OCI-LY7 (cell line): ENCODE results near the gene PHAF1. TPM values are rescaled to one million over a fixed set of nuclear protein-coding genes. Genes with fewer than 3 reads are reported as not detected.

ENCODE experiments used
- BruUV-seq: library from RNA; stranded (reverse); fragments of 400-500 nt; replicated peaks from 2 replicates; lab custom pipeline; 2021; lab: Mats Ljungman, UMichigan
- CTCF ChIA-PET: fragments of 300-600 bp; sonication (Branson Sonifier 250); formaldehyde crosslinking; loops from one replicate; lab custom pipeline; 2022; ENCODE audit warnings: antibody characterized with exemption; ENCODE audit not compliant: unreplicated experiment; lab: Charles Lee
- POLR2A ChIA-PET: fragments of 300-600 bp; sonication (Branson Sonifier 250); formaldehyde crosslinking; loops from one replicate; lab custom pipeline; 2022; ENCODE audit warnings: antibody characterized with exemption; lab: Charles Lee
- DNase-seq: peaks from one replicate; pipeline ENCODE4 v3.0.0-alpha.2; 2015; ENCODE audit warnings: low spot score
- H2AFZ ChIP-seq: fragments of 200-600 bp; sonication (generic), shearing (Covaris generic); 2 replicates; pipeline ENCODE4 v1.6.1; 2014; ENCODE audit warnings: mild to moderate bottlenecking, antibody characterized with exemption, low read length, moderate library complexity
- H3K27ac ChIP-seq: fragments of 200-600 bp; sonication (generic); 2 replicates; pipeline ENCODE4 v1.5.1; 2014; ENCODE audit warnings: mixed run types, low read depth, mild to moderate bottlenecking, moderate library complexity, low read length, inconsistent platforms; ENCODE audit not compliant: poor library complexity, severe bottlenecking
- H3K36me3 ChIP-seq: fragments of 200-600 bp; sonication (generic); 2 replicates; pipeline ENCODE4 v1.6.1; 2014; ENCODE audit warnings: mild to moderate bottlenecking, antibody characterized with exemption, low read length, moderate library complexity, mixed read lengths; ENCODE audit not compliant: insufficient read depth
- H3K4me1 ChIP-seq: fragments of 200-600 bp; sonication (generic); 2 replicates; pipeline ENCODE4 v1.5.1; 2014; ENCODE audit warnings: mild to moderate bottlenecking, low read length; ENCODE audit not compliant: insufficient read depth, poor library complexity, severe bottlenecking
- H3K4me2 ChIP-seq: fragments of 200-600 bp; sonication (generic); 2 replicates; pipeline ENCODE4 v1.6.1; 2014; ENCODE audit warnings: mild to moderate bottlenecking, low read length
- H3K4me3 ChIP-seq: fragments of 200-600 bp; sonication (generic); 2 replicates; pipeline ENCODE4 v1.5.1; 2014; ENCODE audit warnings: mild to moderate bottlenecking, low read depth, low read length; ENCODE audit not compliant: poor library complexity, severe bottlenecking
- H3K79me2 ChIP-seq: fragments of 200-600 bp; sonication (generic); 2 replicates; pipeline ENCODE4 v1.6.1; 2016; ENCODE audit warnings: low read depth, mild to moderate bottlenecking, low read length, moderate library complexity, mixed read lengths; ENCODE audit not compliant: insufficient read depth
- H3K9me2 ChIP-seq: fragments of 200-600 bp; sonication (generic); 2 replicates; pipeline ENCODE4 v1.6.1; 2016; ENCODE audit warnings: mild to moderate bottlenecking, low read length, mixed read lengths; ENCODE audit not compliant: insufficient read depth
- H3K9me3 ChIP-seq: fragments of 200-600 bp; sonication (generic); 2 replicates; pipeline ENCODE4 v1.6.1; 2014; ENCODE audit warnings: mild to moderate bottlenecking, mixed run types, low read length, mixed read lengths
- H4K20me1 ChIP-seq: fragments of 200-600 bp; sonication (generic); 2 replicates; pipeline ENCODE4 v1.6.1; 2014; ENCODE audit warnings: mild to moderate bottlenecking, antibody characterized with exemption, low read length, moderate library complexity, mixed read lengths; ENCODE audit not compliant: insufficient read depth
- EZH2phosphoT487 ChIP-seq: fragments of 200-600 bp; sonication (generic); IDR thresholded peaks from 2 replicates; pipeline ENCODE4 v1.6.1; 2018; ENCODE audit warnings: low read depth, borderline replicate concordance, mild to moderate bottlenecking, mixed run types, antibody characterized with exemption, low read length, moderate library complexity, mixed read lengths
- intact Hi-C: fragments of 100-400 bp; cut with micrococcal nuclease; formaldehyde crosslinking; loops from one replicate; pipeline ENCODE4 v1.10.0; 2022; ENCODE audit not compliant: unreplicated experiment
- total RNA-seq, 2 experiments: library from RNA; depleted of rRNA in 1 of 2; stranded (reverse); fragments of >200 nt in 1 of 2; shearing (Covaris generic) in 1 of 2; gene quantifications; 2 replicates each; pipeline ENCODE4 v1.2.3, GENCODE V29; 2014 to 2022
- TF ChIP-seq, protein P1 (sequence below): fragments of 200-600 bp; sonication (generic); conservative IDR thresholded peaks from 2 replicates; pipeline ENCODE4 v1.5.1; 2014; ENCODE audit warnings: mild to moderate bottlenecking, antibody characterized with exemption, low read length, moderate library complexity, mixed read lengths

The PHAF1 gene
- total RNA-seq, 2 experiments from 2014 or later: 13.9 to 16.8 TPM

GRCh38 chr16:67184453-67184994 lies 74.8 kb downstream of the PHAF1 start:
- no peaks in the 10 kb centered on the region for H3K9me2 ChIP-seq
- DNase-seq: no peak
- H3K4me1 ChIP-seq: peaks cover 14% of the 10 kb centered on the region
- no peaks in the 10 kb centered on the region for H4K20me1 ChIP-seq
- no TSS peak for BruUV-seq
- H3K79me2 ChIP-seq: no peaks in the 10 kb centered on the region
- H3K36me3 ChIP-seq: no peaks in the 10 kb centered on the region
- peak overlapping the region; percentile 79 for H3K4me3 ChIP-seq
- CTCF ChIA-PET: no interaction called here
- intact Hi-C loops: loop anchor here (10.0 kb wide), 1 partner anchor 170 kb away; no protein-coding TSS in a partner anchor
- POLR2A ChIA-PET: no interaction called here
- no peaks in the 10 kb centered on the region for H3K9me3 ChIP-seq
- TF ChIP-seq EZH2phosphoT487: no peak
- TF ChIP-seq, protein P1, sequence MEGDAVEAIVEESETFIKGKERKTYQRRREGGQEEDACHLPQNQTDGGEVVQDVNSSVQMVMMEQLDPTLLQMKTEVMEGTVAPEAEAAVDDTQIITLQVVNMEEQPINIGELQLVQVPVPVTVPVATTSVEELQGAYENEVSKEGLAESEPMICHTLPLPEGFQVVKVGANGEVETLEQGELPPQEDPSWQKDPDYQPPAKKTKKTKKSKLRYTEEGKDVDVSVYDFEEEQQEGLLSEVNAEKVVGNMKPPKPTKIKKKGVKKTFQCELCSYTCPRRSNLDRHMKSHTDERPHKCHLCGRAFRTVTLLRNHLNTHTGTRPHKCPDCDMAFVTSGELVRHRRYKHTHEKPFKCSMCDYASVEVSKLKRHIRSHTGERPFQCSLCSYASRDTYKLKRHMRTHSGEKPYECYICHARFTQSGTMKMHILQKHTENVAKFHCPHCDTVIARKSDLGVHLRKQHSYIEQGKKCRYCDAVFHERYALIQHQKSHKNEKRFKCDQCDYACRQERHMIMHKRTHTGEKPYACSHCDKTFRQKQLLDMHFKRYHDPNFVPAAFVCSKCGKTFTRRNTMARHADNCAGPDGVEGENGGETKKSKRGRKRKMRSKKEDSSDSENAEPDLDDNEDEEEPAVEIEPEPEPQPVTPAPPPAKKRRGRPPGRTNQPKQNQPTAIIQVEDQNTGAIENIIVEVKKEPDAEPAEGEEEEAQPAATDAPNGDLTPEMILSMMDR: no peak
- no peak overlapping the region for H3K27ac ChIP-seq
- peak overlapping the region; percentile 92 for H3K4me2 ChIP-seq
- peak overlapping the region; percentile 66 for H2AFZ ChIP-seq

GRCh38 chr16:67184995-67185650 lies 75.4 kb downstream of the PHAF1 start:
- H3K4me1 ChIP-seq: peaks cover 14% of the 10 kb centered on the region
- H4K20me1 ChIP-seq: no peaks in the 10 kb centered on the region
- no peaks in the 10 kb centered on the region for H3K36me3 ChIP-seq
- intact Hi-C loops: loop anchor here (1.0 to 10.0 kb wide), 2 partner anchors 170 to 208 kb away; no protein-coding TSS in a partner anchor
- TF ChIP-seq, protein P1: peak; percentile 85
- TF ChIP-seq EZH2phosphoT487: no peak
- ChIA-PET CTCF (no interaction called here), POLR2A (no interaction called here)
- no TSS peak for BruUV-seq
- peak; percentile 80 for DNase-seq
- H3K4me3 ChIP-seq: no peak overlapping the region
- no peak overlapping the region; the same call in 1 of the 2 replicates for H2AFZ ChIP-seq
- H3K9me3 ChIP-seq: no peaks in the 10 kb centered on the region
- H3K27ac ChIP-seq: no peak overlapping the region
- no peak overlapping the region for H3K4me2 ChIP-seq
- H3K79me2 ChIP-seq: no peaks in the 10 kb centered on the region
- no peaks in the 10 kb centered on the region for H3K9me2 ChIP-seq

- Histone ChIP-seq H3K4me3 (no peak overlapping the region), H3K27ac (no peak overlapping the region), H4K20me1 (no peaks in the 10 kb centered on the region), H3K4me2 (no peak overlapping the region), H3K36me3 (no peaks in the 10 kb centered on the region), H2AFZ (no peak overlapping the region; the same call in 1 of the 2 replicates), H3K79me2 (no peaks in the 10 kb centered on the region), H3K9me2 (no peaks in the 10 kb centered on the region), H3K9me3 (no peaks in the 10 kb centered on the region), H3K4me1 (peaks cover 14% of the 10 kb centered on the region)
- no TSS peak for BruUV-seq
- POLR2A ChIA-PET: no interaction called here
- no peak for DNase-seq
- CTCF ChIA-PET: no interaction called here
- intact Hi-C loops: loop anchor here (1.0 to 10.0 kb wide), 2 partner anchors 171 to 208 kb away; no protein-coding TSS in a partner anchor
- TF ChIP-seq, protein P1: peak; percentile 59; the same call in 1 of the 2 replicates
- no peak for TF ChIP-seq EZH2phosphoT487
Measured at GRCh38 chr16:67185651-67186134, 76.0 kb downstream of the PHAF1 start.
